Superior temporal gyrus (tissue), 1 donor: ENCODE data around the gene GIGYF2.
"Not testable (repeated sequence)": the region's sequence is repeated elsewhere in the genome, so short reads cannot be mapped to it uniquely, and the experiment has no call there.

Experiments
- DNase-seq: peaks from one replicate; pipeline ENCODE4 v3.0.0-alpha.2; 2016; ENCODE audit errors: extremely low spot score

The GIGYF2 gene

DNA sequence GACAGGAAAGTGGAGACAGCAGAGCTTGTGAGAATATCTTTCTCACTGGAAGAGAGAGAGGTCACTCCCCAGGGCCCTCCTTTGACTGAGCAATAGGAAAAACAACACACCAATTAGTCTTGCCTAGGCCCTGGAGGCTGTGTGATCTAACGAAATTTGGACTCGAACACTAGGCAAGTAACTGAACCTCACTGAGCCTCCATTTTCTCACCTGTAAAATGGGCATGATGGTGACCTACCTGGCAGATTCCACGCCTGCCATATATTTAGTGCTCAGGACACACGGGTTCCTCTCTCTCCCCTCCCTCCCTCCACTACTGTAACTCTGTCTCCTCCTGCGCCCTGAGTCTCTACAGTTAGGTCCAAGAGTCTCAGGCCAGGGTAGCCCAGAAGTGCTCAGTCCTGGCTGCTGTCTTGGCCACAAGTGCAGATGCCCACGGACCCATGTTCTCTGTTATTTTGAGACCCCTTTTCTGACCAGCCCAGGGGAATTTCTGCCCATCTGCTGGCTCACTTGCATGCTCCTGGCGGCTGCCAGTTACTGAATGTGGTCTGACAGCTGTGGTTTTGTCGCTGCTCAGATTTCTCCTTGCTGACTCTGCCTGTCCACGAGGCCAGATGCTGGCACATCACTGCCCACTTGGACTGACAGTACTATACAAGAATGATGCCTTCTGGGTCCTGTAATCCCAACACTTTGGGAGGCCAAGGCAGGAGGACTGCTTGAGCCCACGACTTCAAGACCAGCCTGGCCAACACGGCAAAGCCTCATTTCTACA, 9.6 kb upstream of the GIGYF2 start:
- DNase-seq: no peak

DNA sequence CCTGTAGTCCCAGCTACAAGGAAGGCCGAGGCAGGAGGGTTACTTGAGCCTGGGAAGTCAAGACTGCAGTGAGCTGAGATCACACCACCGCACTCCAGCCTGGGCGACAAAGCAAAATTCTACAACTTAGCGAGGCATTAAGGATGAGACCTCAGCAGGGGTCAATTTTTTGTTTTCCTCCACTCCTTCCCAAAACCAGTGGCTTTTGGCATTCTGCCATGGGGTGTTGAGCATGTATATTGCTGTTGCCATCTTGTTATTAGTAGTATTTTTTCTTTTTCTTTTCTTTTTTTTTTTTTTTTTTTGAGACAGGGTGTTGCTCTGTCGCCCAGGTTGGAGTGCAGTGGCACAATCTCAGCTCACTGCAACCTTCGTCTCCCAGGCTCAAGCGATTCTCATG, 8.9 kb upstream of the GIGYF2 start:
- no peak for DNase-seq

DNA sequence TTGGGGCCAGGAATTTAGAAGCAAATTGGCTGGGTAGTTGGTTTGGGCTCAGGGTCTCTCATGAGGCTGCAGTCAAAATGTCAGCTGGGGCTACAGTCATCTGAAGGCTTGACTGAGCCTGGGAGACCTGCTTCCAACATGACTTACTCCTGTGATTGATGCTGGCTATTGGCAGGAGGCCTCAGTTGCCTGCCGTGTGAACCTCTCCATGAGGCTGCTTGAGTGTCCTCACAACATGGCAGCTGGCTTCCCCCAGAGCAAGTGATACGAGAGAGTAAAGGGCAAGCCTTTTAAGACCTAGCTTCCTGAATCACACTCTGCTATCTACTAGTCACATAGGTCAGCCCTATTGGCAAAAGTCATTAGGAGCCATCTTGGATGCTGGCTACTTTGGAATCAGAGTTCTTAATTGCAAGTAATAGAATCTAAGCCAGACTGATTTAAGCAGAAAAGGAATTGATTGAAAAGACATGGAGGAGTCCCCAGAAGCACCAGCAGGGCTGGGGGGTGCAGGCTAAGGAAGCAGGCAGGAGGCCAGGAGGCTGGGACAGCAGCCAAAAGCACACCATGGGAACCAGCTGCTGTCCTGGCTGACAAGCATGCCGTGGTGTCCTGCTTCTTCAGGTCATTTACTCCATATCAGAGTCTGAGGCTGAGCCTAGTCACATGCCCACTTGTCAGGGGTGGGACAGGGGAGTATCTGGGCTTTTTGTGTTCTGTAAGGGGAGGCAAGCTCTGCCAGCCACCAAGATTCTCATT, 7.8 kb upstream of the GIGYF2 start:
- peak; percentile 50 for DNase-seq

DNA sequence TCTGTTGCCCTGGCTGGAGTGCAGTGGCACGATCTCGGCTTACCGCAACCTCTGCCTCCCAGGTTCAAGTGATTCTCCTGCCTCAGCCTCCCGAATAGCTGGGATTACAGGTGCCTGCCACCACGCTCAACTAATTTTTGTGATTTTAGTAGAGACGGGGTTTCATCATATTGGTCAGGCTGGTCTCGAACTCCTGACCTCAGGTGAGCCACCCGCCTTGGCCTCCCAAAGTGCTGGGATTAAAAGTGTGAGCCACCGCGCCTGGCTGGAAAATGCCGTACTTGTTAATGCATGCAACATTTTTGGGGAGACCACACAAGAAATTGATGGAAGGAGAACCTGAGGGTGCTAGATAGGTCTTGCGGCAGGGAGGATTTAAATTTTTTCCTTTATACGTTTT, 6.0 kb upstream of the GIGYF2 start:
- DNase-seq: not testable (repeated sequence)

DNA sequence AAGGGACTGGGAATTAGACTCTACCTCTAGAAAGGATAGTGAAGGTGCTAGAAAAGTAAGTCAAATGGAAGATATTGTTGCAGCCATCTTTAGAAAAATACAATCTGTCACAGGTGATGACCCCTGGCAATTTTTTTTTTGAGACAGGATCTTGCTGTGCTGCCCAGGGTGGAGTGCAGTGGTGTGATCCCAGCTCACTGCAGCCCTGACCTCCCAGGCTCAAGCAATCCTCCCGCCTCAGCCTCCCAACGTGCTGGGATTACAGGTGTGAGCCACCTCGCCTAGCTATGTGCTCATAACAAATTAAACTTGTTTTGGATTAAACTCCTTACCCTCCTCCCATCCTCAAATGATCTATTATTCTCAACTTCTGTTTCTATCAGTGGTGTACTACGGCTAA, 3.8 kb upstream of the GIGYF2 start:
- DNase-seq: no peak

DNA sequence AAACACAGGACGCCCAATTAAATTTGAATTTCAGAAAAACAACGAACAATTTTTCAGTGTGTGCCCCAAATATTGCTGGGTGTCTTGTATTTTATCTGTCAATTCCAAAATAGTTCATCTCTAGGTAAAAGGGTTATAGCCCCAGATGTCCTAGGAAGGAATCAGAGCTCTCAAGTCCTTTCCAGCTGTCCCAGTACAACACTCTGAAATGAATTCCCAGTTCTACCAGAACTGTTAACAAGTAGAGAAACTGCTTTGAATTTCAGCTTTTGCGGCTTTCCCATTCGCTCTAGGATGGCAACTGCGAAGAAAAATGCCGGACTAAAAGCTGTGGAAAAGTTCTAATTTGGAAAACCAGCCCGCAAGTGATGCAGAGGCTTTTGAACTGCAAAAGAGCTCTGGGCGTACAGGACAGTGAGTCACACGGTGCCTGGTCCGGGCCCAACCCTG, 497 bp upstream of the GIGYF2 start:
- DNase-seq: no peak

DNA sequence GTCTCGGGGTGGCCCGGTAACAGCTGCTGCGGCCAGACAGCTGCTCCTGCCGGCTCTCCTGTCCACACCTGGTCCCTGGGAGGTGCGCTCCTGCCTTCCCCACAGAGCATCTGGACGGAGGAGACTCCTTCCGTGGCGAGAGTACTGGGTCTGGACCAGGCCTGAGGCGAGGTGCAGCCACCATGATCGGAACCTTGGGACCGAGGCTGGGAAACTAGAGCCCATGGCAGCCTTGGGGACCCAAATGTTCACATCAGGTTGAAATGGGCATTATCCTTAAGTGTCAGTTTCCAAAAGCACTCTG, 628 bp downstream of the GIGYF2 start:
- DNase-seq: no peak

DNA sequence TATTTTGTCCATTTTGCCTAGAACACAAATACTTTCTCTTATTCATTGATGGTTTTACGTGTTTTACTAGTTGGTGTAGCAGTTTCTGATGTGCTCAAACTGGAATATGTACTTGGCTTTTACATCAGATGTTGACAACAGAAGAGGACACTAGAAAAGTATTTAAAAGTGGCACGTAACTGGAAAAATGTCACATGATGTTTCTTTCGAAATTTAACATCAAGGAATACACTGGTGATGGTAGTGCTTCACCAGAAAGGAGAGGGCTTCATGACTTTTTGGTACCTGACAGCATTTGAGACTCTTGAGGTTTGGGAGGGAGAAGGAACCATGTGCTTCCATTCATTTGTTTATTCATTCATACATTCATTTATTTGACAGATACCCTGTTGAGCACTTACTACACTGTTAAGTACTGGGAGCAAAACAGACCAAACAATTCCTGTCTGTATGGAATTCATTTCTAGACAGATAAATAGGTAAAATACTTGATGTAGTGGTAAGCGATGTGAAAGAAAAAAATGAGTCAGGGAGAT, 1.5 kb downstream of the GIGYF2 start:
- DNase-seq: no peak

DNA sequence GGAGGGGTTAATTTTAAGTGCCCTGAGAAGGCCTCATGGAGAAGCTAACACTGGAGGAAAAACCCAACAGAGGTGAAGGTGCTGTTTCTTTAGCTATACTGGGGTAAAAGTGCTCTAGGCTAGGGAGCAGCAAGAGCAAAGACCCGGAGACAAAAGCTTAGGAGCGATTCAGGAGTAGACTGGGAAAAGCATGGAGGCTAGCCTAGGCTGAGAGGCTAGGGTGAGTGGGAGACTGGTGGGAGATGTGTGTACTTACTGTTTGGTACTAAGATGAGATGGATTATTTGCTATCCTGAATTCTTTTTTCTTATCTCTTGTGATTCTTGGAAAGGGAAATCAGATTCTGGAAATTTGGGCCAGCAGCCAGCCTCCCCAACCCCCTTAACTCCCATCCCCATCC, 2.0 kb downstream of the GIGYF2 start:
- DNase-seq: no peak

GRCh38 chr2:232700154-232700553, 3.0 kb downstream of the GIGYF2 start:
- DNase-seq: no peak

- DNase-seq: no peak
These were observed 9.9 kb downstream of the GIGYF2 start for GRCh38 chr2:232707076-232707475.

DNA sequence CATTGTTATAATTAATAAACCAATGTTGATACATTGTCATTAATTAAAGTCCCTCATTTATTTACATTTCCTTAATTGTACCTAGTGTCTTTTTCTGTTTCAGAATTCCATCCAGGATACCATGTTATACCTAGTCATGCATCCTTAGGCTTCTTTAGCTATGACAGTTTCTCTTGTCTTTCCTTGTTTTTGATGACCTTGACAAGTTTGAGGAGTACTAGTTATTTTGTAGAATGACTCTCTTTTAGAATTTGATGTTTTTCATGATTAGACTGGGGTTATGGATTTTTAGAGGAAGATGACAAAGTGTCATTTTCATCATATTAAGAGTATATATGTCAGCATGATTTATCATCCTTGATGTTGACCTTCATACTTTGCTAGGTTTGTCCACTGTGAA, 16.4 kb downstream of the GIGYF2 start:
- no peak for DNase-seq

GRCh38 chr2:232714969-232715368, 17.8 kb downstream of the GIGYF2 start:
- no peak for DNase-seq

DNA sequence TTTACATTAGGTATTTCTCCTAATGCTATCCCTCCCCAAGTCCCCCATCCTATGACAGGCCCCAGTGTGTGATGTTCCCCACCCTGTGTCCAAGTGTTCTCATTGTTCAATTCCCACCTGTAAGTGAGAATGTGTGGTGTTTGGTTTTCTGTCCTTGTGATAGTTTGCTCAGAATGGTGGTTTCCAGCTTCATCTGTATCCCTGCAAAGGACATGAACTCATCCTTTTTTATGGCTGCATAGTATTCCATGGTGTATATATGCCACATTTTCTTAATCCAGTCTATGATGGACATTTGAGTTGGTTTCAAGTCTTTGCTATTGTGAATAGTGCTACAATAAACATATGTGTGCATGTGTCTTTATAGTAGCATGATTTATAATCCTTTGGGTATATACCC, 22.9 kb downstream of the GIGYF2 start:
- DNase-seq: not testable (repeated sequence)

GRCh38 chr2:232721261-232721660, 24.1 kb downstream of the GIGYF2 start:
- DNase-seq: no peak

- no peak for DNase-seq
These were observed 24.8 kb downstream of the GIGYF2 start for GRCh38 chr2:232721882-232722281.

- DNase-seq: no peak
These were observed 25.9 kb downstream of the GIGYF2 start for GRCh38 chr2:232723027-232723426.

DNA sequence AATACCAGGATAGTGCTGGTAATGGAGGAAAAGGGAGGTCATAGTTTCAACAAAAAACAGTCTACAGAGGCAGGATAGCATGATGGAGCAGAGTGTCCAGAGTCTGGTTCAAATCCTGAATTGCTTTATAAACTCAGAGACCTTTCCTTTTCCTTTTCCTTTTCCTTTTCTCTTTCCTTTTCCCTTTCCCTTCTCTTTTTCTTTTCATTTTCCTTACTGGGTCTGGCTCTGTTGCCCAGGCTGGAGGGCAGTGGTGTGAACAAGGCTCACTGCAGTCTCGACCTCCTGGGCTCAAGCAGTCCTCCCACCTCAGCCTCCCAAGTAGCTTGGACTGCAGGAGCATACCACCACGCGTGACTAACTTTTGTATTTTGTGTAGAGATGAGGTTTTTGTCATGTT, 31.7 kb downstream of the GIGYF2 start:
- DNase-seq: no peak

DNA sequence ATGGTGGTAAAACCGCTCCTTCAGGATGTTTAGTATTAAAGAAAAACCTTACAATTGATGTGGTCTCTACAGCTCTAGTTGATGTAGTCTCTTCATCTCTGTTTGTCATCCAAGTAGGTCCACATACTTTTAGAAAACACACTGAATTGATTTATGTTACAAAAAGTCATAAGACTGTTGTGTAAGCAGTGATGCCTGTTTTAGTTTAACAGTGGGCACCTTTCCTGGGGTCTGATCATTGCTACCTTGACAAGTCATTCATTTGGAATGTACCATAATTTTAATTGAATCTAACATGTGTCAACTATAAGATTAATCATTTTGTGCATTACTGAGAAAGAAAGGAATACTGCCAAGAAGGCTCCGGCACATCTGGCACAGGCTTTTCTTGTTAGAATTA, 34.3 kb downstream of the GIGYF2 start:
- no peak for DNase-seq

DNA sequence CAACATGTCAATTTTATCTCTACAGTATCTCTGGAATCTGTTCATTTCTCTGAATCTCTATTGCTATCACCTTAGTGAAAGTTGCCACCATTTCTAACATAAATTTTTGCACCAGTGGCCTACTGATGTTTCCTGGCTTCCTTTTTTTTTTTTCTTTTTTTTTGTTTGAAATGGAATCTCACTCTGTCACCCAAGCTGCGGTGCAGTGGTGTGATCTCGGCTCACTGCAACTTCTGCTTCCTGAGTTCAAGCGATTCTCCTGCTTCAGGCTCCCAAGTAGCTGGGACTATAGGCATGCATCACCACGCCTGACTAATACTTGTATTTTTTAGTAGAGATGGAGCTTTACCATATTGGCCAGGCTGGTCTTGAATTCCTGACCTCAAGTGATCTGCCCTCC, 44.2 kb downstream of the GIGYF2 start:
- DNase-seq: no peak

DNA sequence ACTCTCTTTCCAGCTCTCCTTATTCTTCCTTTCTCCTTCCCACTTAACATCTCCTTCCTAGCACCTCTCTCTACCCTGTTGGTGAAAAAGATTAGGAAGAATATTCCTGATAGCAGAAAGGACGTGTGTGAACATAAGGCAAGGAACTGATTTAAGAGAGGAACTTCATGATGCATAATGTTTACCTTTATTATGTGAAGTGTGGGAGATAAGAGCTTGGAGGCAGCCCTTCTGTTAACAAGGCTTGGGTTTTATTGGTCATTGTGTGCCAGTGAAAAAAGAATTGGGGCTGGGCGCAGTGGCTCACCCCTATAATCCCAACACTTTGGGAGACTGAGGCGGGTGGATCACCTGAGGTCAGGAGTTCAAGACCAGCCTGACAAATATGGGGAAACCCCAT, 44.8 kb downstream of the GIGYF2 start:
- no peak for DNase-seq

- no peak for DNase-seq
These were observed 47.8 kb downstream of the GIGYF2 start for GRCh38 chr2:232744963-232745362.

DNA sequence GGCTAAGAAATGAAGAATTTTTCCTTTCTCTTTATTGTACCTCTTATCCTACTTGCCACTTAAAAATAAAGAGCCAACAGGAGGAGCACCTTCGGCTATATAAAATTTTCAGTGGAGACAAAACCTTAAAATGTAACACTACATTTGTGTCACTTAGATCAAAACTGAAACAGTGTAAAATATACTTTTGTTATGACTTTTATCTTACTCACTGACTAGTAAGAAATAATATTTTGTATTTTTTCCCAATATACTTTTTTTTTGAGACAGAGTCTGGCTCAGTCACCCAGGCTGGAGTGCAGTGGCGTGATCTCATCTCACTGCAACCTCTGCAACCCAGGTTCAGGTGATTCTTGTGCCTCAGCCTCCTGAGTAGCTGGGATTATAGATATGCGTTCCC, 50.9 kb downstream of the GIGYF2 start:
- DNase-seq: no peak
